Psoas muscle (tissue), 8 donors: ENCODE measurements around the gene MTMR3. TPM values are rescaled to one million over a fixed set of nuclear protein-coding genes. Genes with fewer than 3 reads are reported as not detected.

ENCODE experiments used
- ATAC-seq, 4 donors: fragments of 200-7000 bp; cut with Tn5 transposase; one replicate each; pipeline ENCODE4 v1.9.1; 2020; ENCODE audit warnings: moderate library complexity in 3 of 4, mild to moderate bottlenecking in 2 of 4
- DNase-seq, 2 donors: peaks; one replicate each; pipeline ENCODE4 v3.0.0-alpha.2; 2020
- H3K27ac ChIP-seq: fragments of 200-600 bp; one replicate; pipeline ENCODE4 v1.8.0; 2022
- H3K27me3 ChIP-seq, 3 donors: fragments of 200-600 bp in 1 of 3; one replicate each; pipeline versions ENCODE4 v1.6.1 to v1.8.0; 2013 to 2022; ENCODE audit warnings: low read length in 2 of 3, mild to moderate bottlenecking in 2 of 3, moderate library complexity in 1 of 3; ENCODE audit not compliant: insufficient read depth in 3 of 3
- H3K36me3 ChIP-seq, 2 donors: fragments of 200-600 bp in 1 of 2; one replicate each; pipeline versions ENCODE4 v1.6.1 to v1.8.0; 2013 to 2022; ENCODE audit warnings: low read depth in 1 of 2, mild to moderate bottlenecking in 1 of 2, moderate library complexity in 1 of 2; ENCODE audit not compliant: insufficient read depth in 1 of 2
- H3K4me1 ChIP-seq: fragments of 200-600 bp; one replicate; pipeline ENCODE4 v1.8.0; 2022
- H3K4me3 ChIP-seq: fragments of 200-600 bp; one replicate; pipeline ENCODE4 v1.8.0; 2022; ENCODE audit warnings: mild to moderate bottlenecking
- H3K9me3 ChIP-seq: fragments of 200-600 bp; one replicate; pipeline ENCODE4 v1.8.0; 2022
- CTCF ChIP-seq: fragments of 200-600 bp; IDR thresholded peaks from one replicate; pipeline ENCODE4 v1.8.0; 2022; ENCODE audit warnings: antibody characterized with exemption
- WGBS, 3 donors: extraction: QIAGEN DNeasy Blood & Tissue Kit; methylation state at CpG; one replicate each; pipeline versions ENCODE4 v1.1.6 to v1.1.7; 2013; 5-methylcytosine and 5-hydroxymethylcytosine counted together
- intact Hi-C, 2 donors: fragments of 100-400 bp; cut with DNase I; formaldehyde crosslinking; loops; one replicate each; pipeline versions ENCODE4 v1.11.0 to v1.14.2; 2022
- polyA plus RNA-seq, 3 donors: library from polyadenylated mRNA; stranded (reverse); fragments of 200-250 nt; gene quantifications; one replicate each; pipeline ENCODE4 v1.2.3, GENCODE V29; 2013
- total RNA-seq, 4 donors: library from RNA; stranded (reverse); fragmentation: NEBNext Ultra II Directional in 2 of 4; extraction: Animal tissue kit (Norgen Biotek cat#: 25700) in 2 of 4; gene quantifications; one replicate each; pipeline versions ENCODE4 v1.2.1 to v1.2.4, GENCODE V29; 2021 to 2023
- donor health status: healthy with polysubstance abuse.
- donor health status: DM: no; HTN: no; CAD: no; lungs with moderate emphysema.
- donor health status: Bipolar disorder and iron deficiency.
- donor health status: healthy.
- donor health status: DM: yes; HTN: yes; CAD: no.
- donor health status: DM: no; HTN: no; CAD: no.
- donor health status: DM: no; HTN: no; CAD: no.
- donor health status: DM: yes; HTN: yes; CAD: no.

MTMR3 gene
- total and polyA plus RNA-seq, 7 donors = 7.8 to 37.9 (median 31.8) TPM

DNA sequence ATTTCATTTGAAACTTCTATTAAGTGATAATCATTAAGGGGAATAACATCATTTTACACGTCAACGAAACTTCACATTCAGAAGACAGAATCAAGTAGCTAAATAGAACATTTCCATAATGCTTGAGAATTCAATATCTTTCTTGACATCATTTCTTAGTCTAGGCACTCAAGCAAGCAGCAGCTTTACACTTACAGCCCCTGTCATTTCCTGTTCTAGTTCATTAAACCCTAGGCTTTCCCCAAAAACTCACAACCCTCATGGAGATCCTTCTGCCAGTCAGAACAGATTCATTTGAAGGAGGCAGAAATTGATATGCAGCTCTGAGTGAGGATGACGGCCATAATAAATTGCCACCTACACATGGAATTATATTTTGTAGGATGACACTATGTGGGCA is 192.0 kb downstream of the MTMR3 start:
- no peaks in the 10 kb centered on the region for H3K36me3 ChIP-seq
- H3K27ac ChIP-seq = no peak overlapping the region
- ATAC-seq (no peak), DNase-seq (no peak)
- intact Hi-C loops = no loop called here
- WGBS, 3 donors = 83 to 87% (median 84%) methylated on average over 3 of the region's 3 CpGs
- TF ChIP-seq CTCF = no peak
- no peak overlapping the region for H3K4me3 ChIP-seq
- H3K27me3 ChIP-seq = peaks cover 2 to 11% (median 3%) of the 10 kb centered on the region in 3 donors
- no peaks in the 10 kb centered on the region for H3K4me1 ChIP-seq
- no peaks in the 10 kb centered on the region for H3K9me3 ChIP-seq

- intact Hi-C loops = no loop called here
- H3K27me3 ChIP-seq = peaks cover 2 to 20% (median 5%) of the 10 kb centered on the region in 3 donors
- no peak for ATAC-seq
These were observed 194.4 kb downstream of the MTMR3 start for GRCh38 chr22:30077279-30077880.

DNA sequence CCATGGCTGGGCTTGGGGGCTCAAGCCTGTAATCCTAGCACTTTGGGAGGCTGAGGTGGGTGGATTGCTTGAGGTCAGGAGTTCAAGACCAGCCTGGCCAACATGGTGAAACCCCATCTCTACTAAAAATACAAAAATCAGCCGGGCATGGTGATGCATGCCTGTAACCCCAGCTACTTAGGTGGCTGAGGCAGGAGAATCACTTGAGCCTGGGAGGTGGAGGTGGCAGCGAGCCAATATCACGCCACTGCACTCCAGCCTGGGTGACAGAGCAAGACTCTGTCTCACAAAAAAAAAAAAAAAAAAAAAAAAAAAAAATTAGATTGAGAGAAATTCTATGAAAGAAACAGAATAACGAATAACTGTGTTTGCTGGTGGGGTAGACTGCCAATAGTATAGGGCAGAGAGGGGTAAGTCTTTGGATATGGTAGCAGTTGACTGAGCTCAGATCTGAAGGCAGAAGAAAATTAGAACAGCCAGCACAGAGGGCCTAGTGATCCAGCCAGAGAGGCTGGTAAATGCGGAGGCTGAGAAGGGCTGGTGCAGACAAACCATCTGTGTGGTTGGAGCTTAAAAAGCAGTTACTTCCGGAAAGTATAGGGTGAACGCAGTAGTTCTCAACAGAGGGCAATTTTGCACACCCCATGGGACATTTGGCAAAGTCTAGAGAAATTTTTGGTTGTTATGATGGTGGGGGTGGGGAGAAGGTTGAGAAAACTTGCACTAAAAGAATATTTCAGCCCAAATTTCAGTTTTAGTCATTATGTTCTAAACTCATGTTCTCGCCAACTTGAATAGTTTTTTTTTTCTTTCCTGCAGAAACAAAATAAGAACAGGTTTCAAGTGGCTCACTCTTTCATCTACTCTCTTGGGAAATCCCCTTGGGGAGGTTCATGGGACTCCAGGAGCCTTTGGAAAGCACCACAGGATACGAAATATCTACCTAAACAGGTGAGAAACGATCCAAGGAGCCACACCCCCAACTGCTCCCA is 195.6 kb downstream of the MTMR3 start:
- Histone ChIP-seq H3K36me3 (no peaks in the 10 kb centered on the region), H3K27ac (no peak overlapping the region), H3K4me1 (no peaks in the 10 kb centered on the region), H3K9me3 (peaks cover under 1% of the 10 kb centered on the region), H3K4me3 (no peak overlapping the region), H3K27me3 (peaks cover 2 to 20% (median 5%) of the 10 kb centered on the region in 3 donors)
- TF ChIP-seq CTCF = no peak
- 73 to 78% (median 75%) methylated on average over 10 of the region's 10 CpGs for WGBS, 3 donors
- intact Hi-C loops = no loop called here
- ATAC-seq = no peak
- DNase-seq = no peak

More at GRCh38 chr22:30077279-30077880, 194.4 kb downstream of the MTMR3 start:
- Histone ChIP-seq H3K27ac (no peak overlapping the region), H3K9me3 (no peaks in the 10 kb centered on the region), H3K4me3 (no peak overlapping the region), H3K36me3 (no peaks in the 10 kb centered on the region), H3K4me1 (no peaks in the 10 kb centered on the region)
- TF ChIP-seq CTCF = no peak
- DNase-seq = no peak
- WGBS, 3 donors = 82 to 90% (median 86%) methylated on average over 3 of the region's 3 CpGs

- peaks cover 7% of the 10 kb centered on the region for H3K9me3 ChIP-seq
- H3K4me3 ChIP-seq = peak within 1 kb of the TSS; percentile 37
- H3K4me1 ChIP-seq = no peaks in the 10 kb centered on the region
- intact Hi-C loops = no loop called here
- H3K27ac ChIP-seq = no peak within 1 kb of the TSS
- no peak for ATAC-seq
- no peak for TF ChIP-seq CTCF
- 23 to 29% (median 27%) methylated on average over 50 to 53 of the region's 53 CpGs for WGBS, 3 donors
- DNase-seq = no peak
- H3K36me3 ChIP-seq = no peaks in the 10 kb centered on the region
- peaks cover 2 to 20% (median 5%) of the 10 kb centered on the region in 3 donors for H3K27me3 ChIP-seq
These were observed 197.1 kb downstream of the MTMR3 start, which contains the start of gene HORMAD2 for GRCh38 chr22:30079952-30080533. HORMAD2 (plus strand) TSS chr22:30080464; CDS start chr22:30093953, 13,489 bp downstream.

Other genes with a start within 250 kb of the MTMR3 start
- not detected for gene CABP7, start 163.2 kb upstream of the MTMR3 start, total RNA-seq
- under 1 TPM; 0.03 to 0.07 (median 0.04) TPM for gene CABP7, start 163.2 kb upstream of the MTMR3 start, polyA plus RNA-seq
- 10 to 100 TPM; 12.1 to 32.0 (median 21.8) TPM for gene ZMAT5, start 116.2 kb upstream of the MTMR3 start, total RNA-seq
- 10 to 100 TPM; 27.6 to 46.1 (median 38.0) TPM for gene ZMAT5, start 116.2 kb upstream of the MTMR3 start, polyA plus RNA-seq
- 100 to 1,000 TPM; 247 to 422 (median 337) TPM for gene UQCR10, start 115.8 kb upstream of the MTMR3 start, total RNA-seq
- gene UQCR10, start 115.8 kb upstream of the MTMR3 start, polyA plus RNA-seq = 100 to 1,000 TPM; 411 to 533 (median 483) TPM
- gene ASCC2, start 44.9 kb upstream of the MTMR3 start, total RNA-seq = 10 to 100 TPM; 47.1 to 58.6 (median 54.6) TPM
- 10 to 100 TPM; 45.7 to 46.7 (median 45.7) TPM for gene ASCC2, start 44.9 kb upstream of the MTMR3 start, polyA plus RNA-seq
- gene HORMAD2, start 197.3 kb downstream of the MTMR3 start, total RNA-seq = not detected
- not detected for gene HORMAD2, start 197.3 kb downstream of the MTMR3 start, polyA plus RNA-seq